GM18507 (cell line): Measurements from ENCODE around the gene PABPC1L2A.
"Not testable (repeated sequence)": the region's sequence is repeated elsewhere in the genome, so short reads cannot be mapped to it uniquely, and the experiment has no call there.

Source experiments
- DNase-seq: peaks from one replicate; pipeline ENCODE4 v3.0.0; 2011; ENCODE audit warnings: low read depth; ENCODE audit not compliant: insufficient read length; ENCODE audit errors: extremely low spot score
- FAIRE-seq: peaks from 2 replicates; lab custom pipeline; 2011; peaks lifted over from hg19 to GRCh38; lab: Jason Lieb, UNC

The PABPC1L2A gene

GRCh38 chrX:73079024-73079562 lies at the start of gene PABPC1L2A:
PABPC1L2A (minus strand) TSS chrX:73079512; CDS start chrX:73079386, 126 bp downstream.
- DNase-seq, FAIRE-seq: not testable (repeated sequence)

DNA sequence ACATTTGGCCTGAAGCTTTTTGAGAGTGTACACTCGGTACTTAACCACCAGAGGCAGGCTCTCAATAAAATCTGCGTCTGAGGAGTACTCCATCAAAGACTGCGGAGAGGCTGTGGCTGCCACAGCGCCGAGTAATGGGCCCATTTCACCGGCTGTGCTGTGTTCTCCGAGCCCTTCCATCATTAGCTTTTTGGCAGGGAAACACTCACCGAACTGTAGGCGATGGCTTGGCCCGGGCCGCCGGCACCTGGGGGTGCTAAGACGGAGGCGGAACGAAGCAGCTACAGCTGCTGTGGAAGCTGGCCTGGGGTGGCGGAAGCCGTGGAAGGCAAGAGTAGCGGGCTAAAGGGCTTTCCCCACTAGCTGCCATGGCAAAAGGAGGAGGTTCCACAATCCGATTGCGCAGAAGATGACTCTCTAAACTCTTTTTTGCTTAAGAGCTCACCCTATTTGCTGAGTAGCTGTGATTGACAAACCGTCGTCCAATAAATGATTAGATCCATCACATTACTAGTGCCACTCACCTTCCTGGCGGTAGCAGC lies 48.5 kb upstream of the PABPC1L2A start:
- FAIRE-seq = no peak
- DNase-seq = no peak

DNA sequence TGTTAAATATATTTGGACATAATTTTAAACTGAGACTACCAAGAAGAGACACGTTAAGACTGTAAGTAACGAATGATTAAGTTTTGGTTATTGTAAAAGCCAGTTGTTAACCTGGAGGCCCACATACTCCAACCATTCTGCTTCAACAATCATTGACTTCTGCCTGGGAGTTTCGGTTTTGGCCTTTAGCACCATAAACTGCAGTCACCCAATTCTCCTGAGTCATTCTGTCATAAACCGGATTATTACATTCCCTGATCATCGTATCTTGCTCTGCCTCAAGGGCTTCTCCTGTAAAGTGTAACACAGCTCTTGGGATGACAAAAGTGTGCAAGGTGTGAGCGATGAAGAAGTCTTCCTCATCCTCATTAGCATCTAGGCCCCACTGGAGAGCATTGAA lies 46.9 kb upstream of the PABPC1L2A start:
- FAIRE-seq = no peak
- DNase-seq = no peak

- DNase-seq, FAIRE-seq: not testable (repeated sequence)
These were observed 20.2 kb upstream of the PABPC1L2A start for GRCh38 chrX:73099505-73099904.

DNA sequence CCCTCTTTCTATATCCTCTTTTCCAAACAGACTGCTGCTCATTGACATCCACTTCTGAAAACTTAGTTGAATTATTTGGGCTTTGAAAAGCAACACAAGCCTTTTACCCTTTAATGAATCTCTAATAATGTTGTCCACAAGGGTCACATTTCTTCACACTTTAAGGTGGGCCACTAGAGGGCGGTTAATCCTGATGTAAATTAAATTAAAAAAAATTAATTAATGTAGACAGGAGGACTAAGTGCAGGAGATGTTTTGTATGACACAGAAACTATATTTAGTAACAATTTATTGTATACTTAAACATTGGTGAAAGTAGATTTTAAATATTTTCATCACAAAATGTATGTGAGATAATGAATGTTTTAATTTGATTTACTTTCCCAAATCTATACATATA lies 7.5 kb upstream of the PABPC1L2A start:
- FAIRE-seq, DNase-seq: not testable (repeated sequence)

- DNase-seq, FAIRE-seq: not testable (repeated sequence)
These were observed 572 bp upstream of the PABPC1L2A start for GRCh38 chrX:73079884-73080283.

DNA sequence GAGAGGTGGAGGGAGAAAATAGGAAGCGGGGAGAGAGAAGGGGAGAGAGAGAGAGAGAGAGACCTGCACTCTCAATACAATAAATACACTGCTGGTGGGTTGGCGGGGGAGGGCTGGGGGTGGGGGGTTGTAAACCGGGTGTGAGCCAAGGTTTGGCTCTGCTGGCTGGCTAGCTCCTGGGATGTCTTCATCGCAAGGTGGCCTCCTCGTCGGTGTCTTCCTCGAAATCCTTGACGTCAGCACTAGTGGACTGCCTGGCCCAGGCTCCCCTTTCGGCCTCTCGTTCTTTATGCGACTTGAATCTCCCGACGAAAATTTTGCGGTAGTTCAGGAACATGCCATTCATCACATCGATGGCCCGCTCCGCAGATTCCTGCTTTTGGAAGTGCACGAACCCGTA lies 715 bp downstream of the PABPC1L2A start:
- DNase-seq, FAIRE-seq: not testable (repeated sequence)

DNA sequence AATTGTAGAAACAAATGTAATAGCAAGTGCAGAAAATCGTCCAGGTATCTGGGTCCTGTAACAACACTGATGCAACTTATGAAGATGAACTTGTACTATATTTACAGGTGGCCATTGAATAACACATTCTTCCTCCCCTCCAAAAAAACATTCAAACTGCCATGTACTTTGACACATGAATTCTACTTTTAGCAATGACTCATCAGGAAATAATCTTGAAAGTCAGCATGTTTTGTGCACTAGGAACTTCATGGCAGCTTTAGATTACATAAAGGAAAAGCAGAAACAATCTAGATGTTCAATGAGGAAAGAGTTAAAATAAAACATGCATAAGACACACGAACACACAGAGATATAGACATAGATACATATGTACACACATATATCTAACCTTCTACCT lies 2.5 kb downstream of the PABPC1L2A start:
- FAIRE-seq = no peak
- DNase-seq = no peak

DNA sequence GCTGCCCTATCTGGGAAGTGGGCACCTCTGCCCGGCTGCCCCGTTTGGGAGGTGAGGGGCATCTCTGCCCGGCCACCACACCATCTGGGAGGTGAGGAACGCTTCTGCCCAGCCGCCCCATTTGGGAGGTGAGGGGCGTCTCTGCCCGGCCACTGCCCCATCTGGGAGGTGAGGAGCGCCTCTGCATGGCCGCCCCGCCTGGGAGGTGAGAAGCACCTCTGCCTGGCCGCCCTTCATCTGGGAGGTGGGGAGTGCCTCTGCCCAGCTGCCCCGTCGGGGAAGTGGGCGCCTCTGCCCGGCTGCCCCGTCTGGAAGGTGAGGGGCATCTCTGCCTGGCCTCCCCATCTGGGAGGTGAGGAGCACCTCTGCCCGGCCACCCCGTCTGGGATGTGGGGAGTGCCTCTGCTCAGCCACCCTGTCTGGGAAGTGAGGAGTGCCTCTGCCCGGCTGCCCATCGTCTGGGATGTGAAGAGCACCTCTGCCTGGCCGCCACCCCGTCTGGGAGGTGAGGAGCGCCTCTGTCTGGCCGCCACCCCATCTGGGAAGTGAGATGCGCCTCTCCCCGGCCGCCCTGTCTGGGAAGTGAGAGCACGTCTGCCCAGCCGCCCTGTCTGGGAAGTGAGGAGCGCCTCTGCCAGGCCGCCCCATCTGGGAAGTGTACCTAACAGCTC lies 9.8 kb downstream of the PABPC1L2A start:
- DNase-seq (no peak), FAIRE-seq (no peak)

DNA sequence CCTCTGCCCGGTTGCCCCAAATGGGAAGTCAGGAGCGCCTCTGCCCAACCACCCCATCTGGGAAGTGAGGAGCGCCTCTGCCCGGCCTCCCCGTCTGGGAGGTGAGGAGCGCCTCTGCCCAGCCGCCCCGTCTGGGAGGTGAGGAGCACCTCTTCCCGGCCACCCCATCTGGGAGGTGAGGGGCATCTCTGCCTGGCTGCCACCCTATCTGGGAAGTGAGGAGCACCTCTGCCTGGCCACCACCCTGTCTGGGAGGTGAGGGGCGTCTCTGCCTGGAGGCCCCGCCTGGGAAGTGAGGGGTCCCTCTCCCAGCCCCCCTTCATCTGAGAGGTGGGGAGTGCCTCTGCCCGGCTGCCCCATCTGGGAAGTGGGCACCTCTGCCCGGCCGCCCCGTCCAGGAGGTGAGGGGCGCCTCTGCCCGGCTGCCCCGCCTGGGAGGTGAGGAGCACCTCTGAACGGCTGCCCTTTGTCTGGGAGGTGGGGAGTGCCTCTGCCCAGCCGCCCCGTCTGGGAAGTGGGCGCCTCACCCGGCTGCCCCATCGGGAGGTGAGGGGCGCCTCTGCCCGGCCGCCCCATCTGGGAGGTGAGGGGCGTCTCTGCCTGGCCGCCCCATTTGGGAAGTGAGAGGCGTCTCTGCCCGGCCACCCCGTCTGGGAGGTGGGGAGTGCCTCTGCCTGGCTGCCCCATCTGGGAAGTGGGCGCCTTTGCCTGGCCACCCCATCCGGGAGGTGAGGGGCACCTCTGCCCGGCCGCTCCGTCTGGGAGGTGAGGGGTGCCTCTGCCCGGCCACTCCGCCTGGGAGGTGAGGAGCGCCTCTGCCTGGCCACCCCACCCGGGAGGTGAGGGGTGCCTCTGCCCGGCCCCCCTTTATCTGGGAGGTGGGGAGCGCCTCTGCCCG lies 10.6 kb downstream of the PABPC1L2A start:
- DNase-seq (no peak), FAIRE-seq (no peak)

GRCh38 chrX:73067761-73068466 lies 11.4 kb downstream of the PABPC1L2A start:
- DNase-seq, FAIRE-seq: not testable (repeated sequence)

DNA sequence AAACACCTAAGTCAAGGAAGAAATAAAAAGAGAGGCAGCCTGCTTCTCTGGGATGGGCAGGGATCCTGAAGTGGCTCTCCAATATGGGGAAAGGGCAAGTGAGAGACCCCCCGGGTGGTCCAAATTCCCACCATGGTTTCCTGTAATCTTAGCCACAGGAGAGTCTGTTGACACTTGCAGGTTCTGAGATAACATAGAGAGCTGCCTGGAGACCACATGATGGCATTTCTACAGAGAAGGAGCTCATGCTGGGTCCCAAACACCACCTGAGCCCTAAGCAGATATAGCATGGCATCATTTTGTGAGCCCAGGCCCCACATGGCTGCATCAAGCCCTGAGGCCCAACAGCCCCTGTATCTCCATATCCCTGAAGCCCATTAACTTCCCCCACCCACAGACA lies 50.4 kb downstream of the PABPC1L2A start:
- no peak for DNase-seq
- FAIRE-seq = no peak
